HepG2 (cell line): Measurements from ENCODE around the gene MTX3. TPM values are rescaled to one million over a fixed set of nuclear protein-coding genes. Genes with fewer than 3 reads are reported as not detected.

Experiments
- ATRX ChIP-seq: sonication (generic); formaldehyde crosslinking; IDR thresholded peaks from 2 replicates; pipeline ENCODE4 v1.4.0; 2020; ENCODE audit warnings: missing genetic modification reagents, borderline replicate concordance
- EZH2 ChIP-seq: conservative IDR thresholded peaks from 2 replicates; pipeline ENCODE4 v1.6.1; 2012; ENCODE audit warnings: mild to moderate bottlenecking, low read depth, low read length, moderate library complexity
- HMGA1 ChIP-seq: sonication (generic); formaldehyde crosslinking; conservative IDR thresholded peaks from 2 replicates; pipeline ENCODE4 v1.4.0; 2020; ENCODE audit warnings: missing genetic modification reagents
- MXD3 ChIP-seq: IDR thresholded peaks from 2 replicates; pipeline ENCODE4 v1.6.1; 2016; ENCODE audit warnings: mild to moderate bottlenecking, missing biosample characterization, missing genetic modification reagents
- NR1H2 ChIP-seq: sonication (generic); formaldehyde crosslinking; IDR thresholded peaks from 2 replicates; pipeline ENCODE4 v1.8.1; 2022; ENCODE audit warnings: low read depth, missing genetic modification reagents, borderline replicate concordance
- POGK ChIP-seq: sonication (generic); formaldehyde crosslinking; conservative IDR thresholded peaks from 2 replicates; pipeline ENCODE4 v1.8.0; 2022; ENCODE audit warnings: mild to moderate bottlenecking, moderate library complexity, missing genetic modification reagents
- RERE ChIP-seq: IDR thresholded peaks from 2 replicates; pipeline ENCODE4 v1.6.1; 2016; ENCODE audit warnings: low read depth, missing genetic modification reagents, missing compliant biosample characterization
- SIN3A ChIP-seq: IDR thresholded peaks from 2 replicates; pipeline ENCODE4 v1.6.1; 2011; ENCODE audit warnings: low read depth, mild to moderate bottlenecking, control low read depth, low read length, borderline replicate concordance
- TBP ChIP-seq: sonication (generic); formaldehyde crosslinking; IDR thresholded peaks from 2 replicates; pipeline ENCODE4 v1.5.0; 2020; ENCODE audit warnings: missing genetic modification reagents
- ZKSCAN8 ChIP-seq: IDR thresholded peaks from 2 replicates; pipeline ENCODE4 v1.6.1; 2016; ENCODE audit warnings: borderline replicate concordance, missing genetic modification reagents, missing compliant biosample characterization
- ZNF362 ChIP-seq: sonication (generic); formaldehyde crosslinking; IDR thresholded peaks from 2 replicates; pipeline ENCODE4 v1.4.0; 2020; ENCODE audit warnings: missing genetic modification reagents, mild to moderate bottlenecking, borderline replicate concordance
- ZNF367 ChIP-seq: sonication (generic); formaldehyde crosslinking; IDR thresholded peaks from 2 replicates; pipeline ENCODE4 v1.4.0; 2020; ENCODE audit warnings: missing genetic modification reagents, borderline replicate concordance
- ZNF615 ChIP-seq: sonication (generic); formaldehyde crosslinking; IDR thresholded peaks from 2 replicates; pipeline ENCODE4 v1.5.0; 2020; ENCODE audit warnings: mild to moderate bottlenecking, missing genetic modification reagents, borderline replicate concordance
- ZNF629 ChIP-seq: sonication (generic); formaldehyde crosslinking; conservative IDR thresholded peaks from 2 replicates; pipeline ENCODE4 v1.5.0; 2020; ENCODE audit warnings: missing genetic modification reagents
- ZNF740 ChIP-seq: sonication (generic); formaldehyde crosslinking; IDR thresholded peaks from 2 replicates; pipeline ENCODE4 v1.4.0; 2020; ENCODE audit warnings: missing genetic modification reagents
- ZNF772 ChIP-seq: sonication (generic); formaldehyde crosslinking; IDR thresholded peaks from 2 replicates; pipeline ENCODE4 v1.5.0; 2020; ENCODE audit warnings: mild to moderate bottlenecking, missing genetic modification reagents
- ZNF790 ChIP-seq: sonication (generic); formaldehyde crosslinking; IDR thresholded peaks from 2 replicates; pipeline ENCODE4 v1.8.0; 2022; ENCODE audit warnings: missing genetic modification reagents, mild to moderate bottlenecking, borderline replicate concordance
- polyA plus RNA-seq, 8 experiments: library from polyadenylated mRNA; depleted of rRNA in 3 of 8; stranded (reverse) in 7 of 8; unstranded in 1 of 8; fragments of >200 nt; fragmentation: Illumina TruSeq in 4 of 8; extraction: Trizol in 4 of 8; gene quantifications; 2 replicates each; pipeline versions ENCODE4 v1.2.1 to v1.2.3, GENCODE V29; 2011 to 2016; ENCODE audit warnings: low read depth in 4 of 8, missing spikeins in 1 of 8, mixed read lengths in 1 of 8; ENCODE audit not compliant: insufficient read depth in 1 of 8
- total RNA-seq, 5 experiments: library from RNA; depleted of rRNA; stranded (reverse); fragments of >200 nt; fragmentation: Illumina TruSeq; extraction: Trizol; gene quantifications; 2 replicates each; pipeline ENCODE4 v1.2.3, GENCODE V29; 2016; ENCODE audit warnings: low read depth in 1 of 5

Gene MTX3
- total and polyA plus RNA-seq, 2 of the 13 experiments (the other 11 are each of a cell fraction or from before 2014, with no cell fraction given) = 9.9 to 16.7 TPM

- TF ChIP-seq POGK (CRISPR knock-in tag) (no peak), RERE (CRISPR knock-in tag) (no peak), EZH2 (no peak), ZNF740 (no peak), ZNF629 (CRISPR knock-in tag) (no peak), ATRX (CRISPR knock-in tag) (no peak), ZNF362 (CRISPR knock-in tag) (0 out of 2 replicates have a peak, but pooled peaks have one; percentile 22), MXD3 (CRISPR knock-in tag) (peak; percentile 92), SIN3A (peak; percentile 73; the same call in 1 of the 2 replicates), ZKSCAN8 (peak; percentile 47; the same call in 1 of the 2 replicates), ZNF367 (CRISPR knock-in tag) (no peak), ZNF615 (CRISPR knock-in tag) (no peak), NR1H2 (CRISPR knock-in tag) (no peak), ZNF790 (CRISPR knock-in tag) (no peak), HMGA1 (CRISPR knock-in tag) (no peak), TBP (no peak), ZNF772 (peak; percentile 76; the same call in 1 of the 2 replicates)
These were observed at the start of gene MTX3 (continued) for GRCh38 chr5:79990598-79991507.
